Breast epithelium (tissue), 4 donors: ENCODE data around the gene PPM1H. TPM values are rescaled to one million over a fixed set of nuclear protein-coding genes. Genes with fewer than 3 reads are reported as not detected.

Experiments
- DNase-seq, 2 donors: peaks; one replicate each; pipeline ENCODE4 v3.0.0-alpha.2; 2019; ENCODE audit warnings: low spot score in 2 of 2
- H3K27ac ChIP-seq, 2 donors: fragments of 200-600 bp; sonication (generic) in 1 of 2; one replicate each; pipeline ENCODE4 v1.5.1; 2016 to 2019; ENCODE audit warnings: mild to moderate bottlenecking in 1 of 2
- H3K27me3 ChIP-seq, 2 donors: fragments of 200-600 bp; sonication (generic) in 1 of 2; one replicate each; pipeline versions ENCODE4 v1.5.1 to v1.6.0; 2017 to 2019; ENCODE audit warnings: control low read depth in 1 of 2, mild to moderate bottlenecking in 1 of 2
- H3K36me3 ChIP-seq: fragments of 200-600 bp; one replicate; pipeline ENCODE4 v1.5.1; 2019
- H3K4me1 ChIP-seq, 2 donors: fragments of 200-600 bp; sonication (generic); one replicate each; pipeline ENCODE4 v1.5.1; 2016 to 2019; ENCODE audit warnings: control low read depth in 1 of 2
- H3K4me3 ChIP-seq, 3 donors: fragments of 200-600 bp; sonication (generic); 1 replicate in 2 of 3; 2 replicates in 1 of 3; pipeline ENCODE4 v1.5.1; 2016 to 2019; ENCODE audit warnings: mild to moderate bottlenecking in 3 of 3, moderate library complexity in 2 of 3
- H3K9me3 ChIP-seq, 2 donors: fragments of 200-600 bp; sonication (generic) in 1 of 2; one replicate each; pipeline ENCODE4 v1.5.1; 2016 to 2019; ENCODE audit warnings: control low read depth in 1 of 2
- CTCF ChIP-seq, 3 donors: fragments of 450-650 bp; IDR thresholded peaks; one replicate each; pipeline ENCODE4 v1.5.1; 2016 to 2017; ENCODE audit warnings: antibody characterized with exemption in 3 of 3, mild to moderate bottlenecking in 3 of 3, moderate library complexity in 3 of 3
- POLR2A ChIP-seq: fragments of 450-650 bp; IDR thresholded peaks from one replicate; pipeline ENCODE4 v1.6.1; 2016; ENCODE audit warnings: antibody characterized with exemption, mild to moderate bottlenecking, moderate library complexity
- POLR2AphosphoS5 ChIP-seq, 3 donors: sonication (generic); formaldehyde crosslinking; IDR thresholded peaks; one replicate each; pipeline ENCODE4 v1.6.1; 2017; ENCODE audit warnings: antibody characterized with exemption in 3 of 3
- intact Hi-C: fragments of 100-400 bp; cut with DNase I; formaldehyde crosslinking; loops from one replicate; pipeline ENCODE4 v1.15.1; 2023; ENCODE audit warnings: low total_unique reads
- total RNA-seq, 3 donors: library from RNA; depleted of rRNA; stranded (reverse); fragments of >200 nt; gene quantifications; one replicate each; pipeline ENCODE4 v1.1.0, GENCODE V29; 2016

PPM1H gene
- total RNA-seq, 3 donors from 2014 or later = 2.2 to 15.4 (median 13.5) TPM

GRCh38 chr12:62802984-62803383 lies 132.0 kb downstream of the PPM1H start:
- no peak for DNase-seq
- no peak overlapping the region for H3K4me3 ChIP-seq
- intact Hi-C loops = no loop called here
- H3K27ac ChIP-seq = no peak overlapping the region
- no peaks in the 10 kb centered on the region for H3K27me3 ChIP-seq
- no peaks in the 10 kb centered on the region for H3K4me1 ChIP-seq
- H3K36me3 ChIP-seq = no peaks in the 10 kb centered on the region
- TF ChIP-seq POLR2A (no peak), CTCF (IDR thresholded peaks at IDR 0.05) (no peak), POLR2AphosphoS5 (IDR thresholded peaks at IDR 0.05) (no peak)
- no peaks in the 10 kb centered on the region for H3K9me3 ChIP-seq

- H3K4me3 ChIP-seq = no peak overlapping the region
- TF ChIP-seq POLR2A (no peak), CTCF (IDR thresholded peaks at IDR 0.05) (no peak), POLR2AphosphoS5 (IDR thresholded peaks at IDR 0.05) (no peak)
- H3K27me3 ChIP-seq = no peaks in the 10 kb centered on the region
- H3K9me3 ChIP-seq = no peaks in the 10 kb centered on the region
- no peaks in the 10 kb centered on the region for H3K36me3 ChIP-seq
- intact Hi-C loops = no loop called here
- DNase-seq = no peak
- H3K4me1 ChIP-seq = no peaks in the 10 kb centered on the region
- H3K27ac ChIP-seq = no peak overlapping the region
Observed at GRCh38 chr12:62802321-62802720, 132.6 kb downstream of the PPM1H start.

GRCh38 chr12:62801796-62802195 lies 133.2 kb downstream of the PPM1H start:
- DNase-seq = no peak
- TF ChIP-seq CTCF (IDR thresholded peaks at IDR 0.05) (no peak), POLR2AphosphoS5 (IDR thresholded peaks at IDR 0.05) (no peak), POLR2A (no peak)
- Histone ChIP-seq H3K36me3 (no peaks in the 10 kb centered on the region), H3K27me3 (no peaks in the 10 kb centered on the region), H3K27ac (no peak overlapping the region), H3K4me1 (no peaks in the 10 kb centered on the region), H3K9me3 (no peaks in the 10 kb centered on the region), H3K4me3 (no peak overlapping the region)
- intact Hi-C loops = no loop called here

- intact Hi-C loops = no loop called here
- Histone ChIP-seq H3K4me3 (no peak overlapping the region), H3K27ac (peak overlapping the region in 1 of 2 donors; percentile 19), H3K9me3 (no peaks in the 10 kb centered on the region), H3K36me3 (no peaks in the 10 kb centered on the region), H3K4me1 (no peaks in the 10 kb centered on the region), H3K27me3 (no peaks in the 10 kb centered on the region)
- no peak for TF ChIP-seq POLR2AphosphoS5 (IDR thresholded peaks at IDR 0.05)
- TF ChIP-seq POLR2A = no peak
- TF ChIP-seq CTCF (IDR thresholded peaks at IDR 0.05) = no peak
- no peak for DNase-seq
Observed at GRCh38 chr12:62800707-62801400, 134.1 kb downstream of the PPM1H start.

- no peak for TF ChIP-seq POLR2AphosphoS5 (IDR thresholded peaks at IDR 0.05)
- no peak for TF ChIP-seq POLR2A
- no peak for TF ChIP-seq CTCF (IDR thresholded peaks at IDR 0.05)
- Histone ChIP-seq H3K4me1 (no peaks in the 10 kb centered on the region), H3K36me3 (no peaks in the 10 kb centered on the region), H3K27me3 (no peaks in the 10 kb centered on the region), H3K4me3 (no peak overlapping the region), H3K27ac (no peak overlapping the region), H3K9me3 (no peaks in the 10 kb centered on the region)
- no peak for DNase-seq
- intact Hi-C loops = no loop called here
Observed at GRCh38 chr12:62799766-62800406, 135.1 kb downstream of the PPM1H start.
